ENCODE data around the gene ARID3A. TPM values are rescaled to one million over a fixed set of nuclear protein-coding genes. Genes with fewer than 3 reads are reported as not detected.

The ARID3A gene
- total and polyA plus RNA-seq, 2 of the 4 experiments (the other 2 are of a cell fraction): 16.0 to 23.1 TPM

GRCh38 chr19:879711-880438, 46.0 kb upstream of the ARID3A start:
- H3K9me3 ChIP-seq (ENCODE audit: control insufficient read depth, insufficient read depth, low read length): no peaks in the 10 kb centered on the region
- no peak overlapping the region for H4K5ac ChIP-seq (ENCODE audit: low read depth, low read length)
- no peak overlapping the region for H3K9ac ChIP-seq (ENCODE audit: low read depth, low read length)
- H3K56ac ChIP-seq (ENCODE audit: extremely low read depth, insufficient read depth, low read length): no peak overlapping the region
- H3K4ac ChIP-seq (ENCODE audit: low read depth, low read length): no peak overlapping the region
- H3K27me3 ChIP-seq (ENCODE audit: control insufficient read depth, insufficient read depth, low read length): no peaks in the 10 kb centered on the region
- no peak overlapping the region for H2BK120ac ChIP-seq (ENCODE audit: low read depth, low read length)
- no peak for DNase-seq
- TF ChIP-seq BHLHE40 (IDR thresholded peaks at IDR 0.05; ENCODE audit: low read depth, low read length): no peak
- TF ChIP-seq, protein P1, sequence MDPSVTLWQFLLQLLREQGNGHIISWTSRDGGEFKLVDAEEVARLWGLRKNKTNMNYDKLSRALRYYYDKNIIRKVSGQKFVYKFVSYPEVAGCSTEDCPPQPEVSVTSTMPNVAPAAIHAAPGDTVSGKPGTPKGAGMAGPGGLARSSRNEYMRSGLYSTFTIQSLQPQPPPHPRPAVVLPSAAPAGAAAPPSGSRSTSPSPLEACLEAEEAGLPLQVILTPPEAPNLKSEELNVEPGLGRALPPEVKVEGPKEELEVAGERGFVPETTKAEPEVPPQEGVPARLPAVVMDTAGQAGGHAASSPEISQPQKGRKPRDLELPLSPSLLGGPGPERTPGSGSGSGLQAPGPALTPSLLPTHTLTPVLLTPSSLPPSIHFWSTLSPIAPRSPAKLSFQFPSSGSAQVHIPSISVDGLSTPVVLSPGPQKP (IDR thresholded peaks at IDR 0.05; ENCODE audit: borderline replicate concordance, low read depth, low read length): no peak
- no peak for TF ChIP-seq POLR2A (IDR thresholded peaks at IDR 0.05; ENCODE audit: low read depth, low read length)
- TF ChIP-seq SMC3 (IDR thresholded peaks at IDR 0.05; ENCODE audit: low read depth, low read length): no peak
- TF ChIP-seq FOS (IDR thresholded peaks at IDR 0.05; ENCODE audit: low read depth, low read length): no peak
- no peak for TF ChIP-seq MXI1 (IDR thresholded peaks at IDR 0.05; ENCODE audit: borderline replicate concordance, low read depth, low read length)
- no peak for TF ChIP-seq RFX5 (IDR thresholded peaks at IDR 0.05; ENCODE audit: low read depth, low read length)
- no peak for TF ChIP-seq CEBPB (IDR thresholded peaks at IDR 0.05; ENCODE audit: low read depth, low read length)
- TF ChIP-seq RCOR1 (IDR thresholded peaks at IDR 0.05; ENCODE audit: insufficient replicate concordance, low read length): no peak
- TF ChIP-seq CHD1 (IDR thresholded peaks at IDR 0.05; ENCODE audit: low read depth, low read length): no peak
- TF ChIP-seq RAD21 (IDR thresholded peaks at IDR 0.05; ENCODE audit: low read length): no peak
- no peak for TF ChIP-seq USF2 (IDR thresholded peaks at IDR 0.05; ENCODE audit: low read depth, low read length)
- no peak for TF ChIP-seq MAFK (IDR thresholded peaks at IDR 0.05; ENCODE audit: low read depth, low read length)
- TF ChIP-seq NFE2L2 (IDR thresholded peaks at IDR 0.05; ENCODE audit: low read depth, low read length): no peak
- TF ChIP-seq CTCF (conservative IDR thresholded peaks at IDR 0.05; ENCODE audit: low read depth, low read length): no peak
- H3K79me1 ChIP-seq (ENCODE audit: low read depth in 1 of 2, low read length in 2 of 2): peaks cover 0 to 7% of the 10 kb centered on the region in 2 experiments; a peak in 1 of 4 replicates
- in situ Hi-C loops (cut with MboI; ENCODE audit: low sequenced_read_pairs): no loop called here
- H4K8ac ChIP-seq (ENCODE audit: low read depth in 2 of 2, low read length in 2 of 2): no peak overlapping the region
- no peak for ATAC-seq (ENCODE audit: low read depth)
- H2AK9ac ChIP-seq (replicated peaks; ENCODE audit: low read depth, low read length, poor library complexity): no peak overlapping the region
- H3K9me1 ChIP-seq (ENCODE audit: insufficient read depth, low read length): no peaks in the 10 kb centered on the region
- 89% methylated on average over 24 of the region's 37 CpGs; no CpG with 5 or more reads in 1 of the 2 experiments for WGBS, 2 experiments (ENCODE audit: extremely low coverage in 2 of 2, insufficient read length in 1 of 2)
- peaks cover 10% of the 10 kb centered on the region for H4K20me1 ChIP-seq (ENCODE audit: insufficient read depth, low read length)
- BruUV-seq (replicated peaks): no TSS peak
- dilution Hi-C loops (cut with HindIII; ENCODE audit: low sequenced_read_pairs, unreplicated experiment): no loop called here
- no peak overlapping the region for H3K27ac ChIP-seq (ENCODE audit: insufficient read depth, low read length)
- ChIA-PET CTCF (no interaction called here), POLR2A (ENCODE audit: unreplicated experiment) (interaction anchor here (0.6 kb wide), 1 partner anchor 31 kb away, joined by 4 read pairs; no protein-coding TSS in a partner anchor)
- H2BK5ac ChIP-seq (ENCODE audit: low read depth, low read length, poor library complexity, severe bottlenecking): no peak overlapping the region
- no peak overlapping the region for H3K14ac ChIP-seq (replicated peaks; ENCODE audit: low read depth, low read length)
- H3K4me3 ChIP-seq (ENCODE audit: insufficient read depth, low read depth, low read length): no peak overlapping the region
- intact Hi-C loops (cut with micrococcal nuclease): no loop called here
- H2BK20ac ChIP-seq (ENCODE audit: low read depth, low read length): no peak overlapping the region
- H3K36me3 ChIP-seq (ENCODE audit: control insufficient read depth, insufficient read depth, low read length): peaks cover 70% of the 10 kb centered on the region
- no peaks in the 10 kb centered on the region for H3K4me1 ChIP-seq (ENCODE audit: control insufficient read depth, insufficient read depth, low read length)
- no peak overlapping the region for H2BK15ac ChIP-seq (ENCODE audit: low read depth, low read length)
- no peak overlapping the region for H2AFZ ChIP-seq (replicated peaks; ENCODE audit: low read length, poor library complexity)
- no peak overlapping the region for H3K18ac ChIP-seq (ENCODE audit: low read depth, low read length)
- H2AK5ac ChIP-seq (ENCODE audit: low read depth, low read length): no peak overlapping the region
- H3K4me2 ChIP-seq (ENCODE audit: low read depth, low read length): no peak overlapping the region
- no peak overlapping the region for H3K23ac ChIP-seq (ENCODE audit: low read depth, low read length)
- no peak overlapping the region for H4K91ac ChIP-seq (ENCODE audit: insufficient read depth, low read depth, low read length)

All from IMR-90 (cell line).